Left kidney (tissue), 2 donors: Measurements from ENCODE around the gene NEUROD1. TPM values are rescaled to one million over a fixed set of nuclear protein-coding genes. Genes with fewer than 3 reads are reported as not detected.
A peak's percentile ranks its signal among the peaks of the same experiment; 100 is the strongest.

Source experiments
- DNase-seq: peaks from one replicate; pipeline ENCODE4 v3.0.0-alpha.2; 2013
- polyA plus RNA-seq: library from polyadenylated mRNA; unstranded; fragments of 120-200 nt; gene quantifications from one replicate; pipeline ENCODE4 v1.2.1, GENCODE V29; 2013; ENCODE audit not compliant: insufficient read length

Gene NEUROD1
- polyA plus RNA-seq, 1 donor: not detected

DNA sequence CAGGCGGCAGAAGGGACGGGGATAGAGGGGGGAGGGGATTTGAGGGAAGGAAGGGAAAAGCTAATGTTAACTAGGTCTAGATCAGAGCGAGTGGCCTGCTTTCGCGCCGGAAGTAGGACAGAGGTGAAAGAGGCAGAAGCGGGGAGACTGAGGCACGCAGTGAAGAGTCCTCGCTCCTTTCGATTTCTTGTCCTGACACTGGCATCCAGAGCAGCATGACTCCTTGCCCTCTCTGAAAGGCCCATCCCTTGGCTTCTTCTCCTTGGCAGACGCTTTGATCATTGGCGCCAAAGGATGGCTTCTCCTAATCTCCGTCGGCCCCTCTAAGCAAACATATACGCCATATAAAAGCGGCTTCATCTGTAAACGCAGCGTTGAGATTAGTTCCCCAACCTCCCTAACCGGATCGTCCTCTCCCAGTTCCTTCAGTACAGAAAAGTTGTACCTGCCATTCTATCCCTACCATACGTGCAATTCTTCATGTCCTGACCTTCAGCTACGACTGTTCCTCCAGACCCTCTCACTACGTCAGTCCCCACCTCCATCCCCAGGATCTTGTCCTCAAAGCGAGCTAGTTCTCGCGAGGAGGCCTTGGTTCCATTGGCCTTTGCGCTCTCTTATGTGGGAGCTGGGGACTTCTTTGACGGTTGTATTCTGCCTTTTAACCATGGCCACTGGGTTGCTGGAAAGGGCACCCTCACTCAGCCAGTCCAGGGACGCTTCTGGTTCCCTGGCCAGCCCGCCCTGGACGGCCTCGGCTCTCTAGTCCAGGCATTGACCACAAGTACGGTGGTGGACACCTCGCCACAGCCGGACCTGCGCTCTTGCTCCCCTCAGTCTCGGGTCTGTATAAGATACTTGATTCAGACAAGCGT, 857 bp upstream of the NEUROD1 start:
- no peak for DNase-seq

- DNase-seq: no peak
These were observed 755 bp downstream of the NEUROD1 start for GRCh38 chr2:181679544-181679979.

DNA sequence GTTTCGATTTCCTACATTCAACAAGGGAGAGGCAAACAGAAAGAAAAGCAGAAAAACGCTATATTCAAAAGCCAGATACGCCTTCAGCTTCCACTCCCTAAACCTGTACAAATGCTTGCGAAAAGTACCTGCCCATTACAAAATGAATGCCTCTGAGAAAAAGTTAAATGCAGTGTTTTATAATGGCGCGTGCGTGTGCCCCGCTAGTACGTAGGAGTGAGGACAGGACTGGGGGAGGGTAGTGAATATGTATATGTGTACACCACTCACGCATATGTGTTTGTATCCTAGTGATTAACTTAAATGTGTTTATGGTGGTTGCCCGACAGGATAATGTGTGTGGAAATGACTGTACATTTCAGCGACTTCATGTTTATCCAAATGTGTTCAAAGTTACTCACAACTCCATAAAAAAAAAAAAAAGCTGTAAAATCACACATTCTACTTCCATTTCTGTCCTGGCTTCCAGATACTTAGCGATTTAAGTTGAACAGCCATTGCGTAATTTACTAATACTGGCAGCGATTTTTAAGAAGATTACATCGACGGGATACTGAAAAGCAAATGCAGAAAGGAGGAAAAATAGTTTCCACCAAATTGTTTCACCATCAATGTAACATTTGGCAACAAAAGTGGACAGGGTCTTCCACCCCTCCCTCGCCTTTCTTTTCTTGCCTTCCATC, 1.3 kb downstream of the NEUROD1 start:
- no peak for DNase-seq

GRCh38 chr2:181677912-181678586, 2.3 kb downstream of the NEUROD1 start:
- DNase-seq: peak; percentile 91

DNA sequence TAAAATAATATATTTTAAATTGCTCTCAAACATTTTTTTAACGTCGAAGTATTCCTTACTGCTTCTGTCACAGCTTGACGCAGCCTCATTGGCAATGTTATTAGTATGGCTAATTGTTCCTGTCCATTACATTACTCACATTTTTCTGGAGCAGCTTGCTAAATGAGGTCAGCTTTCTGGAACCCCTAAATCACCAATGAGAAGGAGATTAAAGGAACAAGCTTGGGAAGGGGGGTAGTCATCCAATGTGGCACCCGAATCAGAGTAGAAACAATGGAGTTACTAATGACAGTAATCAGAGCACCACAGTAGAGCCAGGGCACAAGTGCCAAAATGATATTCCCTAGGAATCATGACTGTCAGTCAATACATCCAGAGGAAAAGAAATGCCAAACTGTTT, 5.1 kb downstream of the NEUROD1 start:
- no peak for DNase-seq

- DNase-seq: no peak
These were observed 5.9 kb downstream of the NEUROD1 start for GRCh38 chr2:181674461-181674860.

GRCh38 chr2:181673173-181673572, 7.1 kb downstream of the NEUROD1 start:
- DNase-seq: no peak

DNA sequence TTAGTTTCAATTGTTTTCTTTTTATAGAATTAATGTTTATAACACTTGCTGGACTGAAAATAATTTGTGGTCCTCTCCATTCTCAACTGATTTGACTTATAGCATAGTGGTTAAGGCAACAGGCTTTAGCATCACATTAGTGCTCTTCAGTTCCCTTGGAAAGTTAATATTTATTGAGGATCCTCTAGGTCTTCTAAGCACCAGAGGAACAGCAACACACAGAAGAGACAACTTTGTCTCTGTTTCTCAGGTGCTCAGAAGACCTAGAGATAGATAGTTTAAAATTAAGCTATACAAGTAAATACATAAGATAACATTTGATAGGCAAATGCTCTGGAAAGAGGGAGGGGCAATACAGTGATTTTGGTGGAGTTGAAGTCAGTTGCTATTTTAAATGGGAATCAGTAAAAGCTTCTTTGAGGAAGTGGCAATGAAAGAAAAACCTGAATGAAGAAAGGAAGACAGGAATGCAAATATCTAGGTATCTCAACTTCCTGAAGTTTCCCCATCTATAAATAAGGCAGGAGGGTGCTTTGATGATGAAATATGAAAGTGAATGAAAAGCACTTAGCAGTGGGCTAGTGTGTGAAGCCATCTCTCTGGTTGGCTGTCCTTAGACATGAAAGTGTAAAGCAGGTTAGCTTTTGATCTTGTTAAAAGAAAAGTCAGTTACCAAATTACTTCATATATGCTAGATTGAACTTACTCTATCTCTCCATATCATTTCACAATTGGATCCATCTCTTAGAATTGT, 7.9 kb downstream of the NEUROD1 start:
- no peak for DNase-seq

DNA sequence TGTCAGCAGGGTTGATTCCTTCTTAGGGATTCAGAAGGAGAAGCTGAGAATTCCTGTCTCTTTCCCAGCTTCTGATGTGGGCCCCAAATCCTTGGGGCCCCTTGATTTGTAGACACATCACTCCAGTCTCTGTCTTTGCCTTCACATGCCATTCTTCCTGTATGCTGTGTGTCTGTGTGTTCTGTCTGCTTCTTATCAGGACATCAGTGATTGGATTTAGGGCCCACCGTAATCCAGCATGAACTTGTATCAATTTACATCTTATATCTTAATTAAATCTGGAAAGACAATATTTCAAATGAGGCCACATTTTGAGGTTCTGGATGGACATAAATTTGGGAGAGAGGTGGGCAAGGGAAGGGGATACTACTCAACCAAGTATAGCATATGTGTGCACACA, 9.7 kb downstream of the NEUROD1 start:
- no peak for DNase-seq

GRCh38 chr2:181667234-181667633, 13.1 kb downstream of the NEUROD1 start:
- no peak for DNase-seq

- no peak for DNase-seq
These were observed 18.0 kb downstream of the NEUROD1 start for GRCh38 chr2:181662287-181662686.

DNA sequence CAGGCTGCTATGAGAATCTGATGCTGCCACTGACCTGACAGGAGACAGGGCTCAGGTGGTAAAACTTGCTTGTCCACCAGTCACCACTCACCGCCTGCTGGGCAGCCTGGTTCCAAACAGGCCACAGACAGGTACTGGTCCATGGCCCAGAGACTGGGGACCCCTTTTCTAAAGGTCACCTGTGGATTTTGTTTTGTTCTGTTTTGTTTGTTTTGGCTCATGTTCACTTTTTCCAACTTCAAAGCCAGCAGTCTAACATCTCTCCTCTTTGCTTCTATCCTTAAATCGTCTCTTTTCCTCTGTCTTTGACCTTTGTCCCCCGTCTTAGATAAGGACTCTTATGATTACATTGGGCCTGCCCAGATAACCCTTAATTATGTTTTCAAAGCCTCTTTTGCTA, 20.1 kb downstream of the NEUROD1 start:
- DNase-seq: no peak

DNA sequence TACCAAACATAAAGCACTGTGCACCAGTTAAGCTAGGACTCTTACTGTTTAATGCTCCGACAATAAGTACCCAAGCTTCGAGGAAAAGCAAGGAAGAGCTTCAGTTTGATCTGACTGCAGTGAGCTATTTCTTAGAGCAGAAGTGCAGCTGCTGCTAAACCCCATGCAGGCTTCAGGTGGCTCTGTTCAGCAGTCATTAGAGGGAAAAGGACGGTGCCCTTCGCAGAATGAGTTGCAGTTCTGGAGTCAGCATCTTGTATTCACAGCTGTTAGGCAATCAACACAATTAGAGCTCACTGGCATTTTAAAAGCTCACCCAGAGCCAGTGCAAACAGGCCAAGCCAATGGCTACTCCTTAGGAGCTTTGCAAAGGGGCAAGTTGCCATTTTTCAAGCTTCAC, 21.9 kb downstream of the NEUROD1 start:
- no peak for DNase-seq

DNA sequence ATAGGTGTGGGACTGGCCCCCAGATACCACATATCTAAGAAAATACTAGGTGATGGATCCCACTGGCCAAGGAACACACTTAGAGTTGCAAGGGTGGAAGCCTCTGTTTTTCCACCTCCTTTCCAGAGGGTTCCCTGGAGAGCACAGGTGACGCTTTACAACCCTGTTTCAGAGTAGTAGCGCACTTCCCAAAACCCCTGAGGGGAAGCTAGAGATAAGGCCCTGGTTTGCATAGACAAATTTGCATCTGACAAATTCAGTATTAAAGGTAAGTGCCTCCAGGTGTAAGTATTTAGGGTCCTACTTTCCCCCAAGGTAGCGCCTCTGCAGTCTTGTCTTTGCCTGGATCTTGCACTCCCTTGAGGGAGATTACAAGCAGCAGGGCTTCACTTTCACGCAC, 22.9 kb downstream of the NEUROD1 start:
- DNase-seq: no peak

GRCh38 chr2:181656450-181657291, 23.6 kb downstream of the NEUROD1 start, which contains the start of gene CERKL:
Gene CERKL (minus strand): TSS chr2:181657105. CDS start chr2:181657006, 99 bp downstream.
- peak; percentile 37 for DNase-seq

GRCh38 chr2:181655519-181655918, 24.8 kb downstream of the NEUROD1 start:
- DNase-seq: no peak

DNA sequence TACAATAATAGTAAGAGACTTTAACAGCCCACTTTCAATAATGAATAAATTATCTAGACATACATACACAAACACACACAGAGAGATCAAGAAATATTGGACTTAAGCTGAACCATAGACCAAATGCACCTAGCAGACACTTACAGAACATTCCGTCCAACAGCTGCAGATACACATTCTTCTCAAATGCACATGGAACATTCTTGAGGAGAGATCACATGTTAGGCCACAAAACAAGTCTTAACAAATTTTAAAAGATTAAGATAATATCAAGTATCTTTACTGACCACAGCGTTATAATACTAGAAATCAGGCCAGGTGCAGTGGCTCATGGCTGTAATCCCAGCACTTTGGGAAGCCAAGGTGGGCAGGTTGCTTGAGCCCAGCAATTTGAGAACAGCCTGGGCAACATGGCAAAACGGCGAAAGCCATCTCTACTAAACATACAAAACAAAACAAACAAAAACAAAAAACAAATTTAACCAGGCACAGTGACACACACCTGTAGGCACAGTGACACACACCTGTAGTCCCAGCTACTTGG, 30.8 kb downstream of the NEUROD1 start:
- DNase-seq: no peak

DNA sequence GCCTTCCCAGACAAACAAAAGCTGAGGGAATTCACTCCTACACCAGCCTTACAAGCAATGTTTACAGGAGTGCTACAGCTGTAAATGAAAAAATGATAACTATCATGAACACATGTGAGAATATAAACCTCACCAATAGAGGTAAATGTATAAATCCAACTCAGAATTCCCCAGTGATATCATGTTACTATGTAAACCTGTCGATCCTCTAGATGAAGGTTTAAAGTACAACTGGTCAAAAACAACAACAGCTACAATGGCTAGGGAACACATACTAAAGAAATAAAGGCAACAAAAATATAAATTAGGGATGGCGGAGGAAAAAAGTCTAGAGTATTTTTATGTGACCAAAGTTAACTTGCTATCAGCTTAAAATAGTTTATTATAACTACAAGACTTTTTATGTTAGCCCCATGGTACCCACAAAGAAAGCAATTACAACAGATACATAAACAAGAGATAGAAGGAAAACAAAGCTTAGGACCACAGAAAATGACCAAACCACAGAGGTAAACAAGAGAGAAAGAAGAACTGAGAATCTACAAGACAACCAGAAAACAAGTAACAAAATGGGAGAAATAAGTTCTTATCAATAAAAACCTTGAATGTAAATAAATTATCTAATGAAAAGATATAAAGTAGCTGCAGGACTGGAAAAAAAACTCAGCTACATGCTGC, 31.7 kb downstream of the NEUROD1 start:
- no peak for DNase-seq

GRCh38 chr2:181646415-181646987, 33.8 kb downstream of the NEUROD1 start:
- no peak for DNase-seq

DNA sequence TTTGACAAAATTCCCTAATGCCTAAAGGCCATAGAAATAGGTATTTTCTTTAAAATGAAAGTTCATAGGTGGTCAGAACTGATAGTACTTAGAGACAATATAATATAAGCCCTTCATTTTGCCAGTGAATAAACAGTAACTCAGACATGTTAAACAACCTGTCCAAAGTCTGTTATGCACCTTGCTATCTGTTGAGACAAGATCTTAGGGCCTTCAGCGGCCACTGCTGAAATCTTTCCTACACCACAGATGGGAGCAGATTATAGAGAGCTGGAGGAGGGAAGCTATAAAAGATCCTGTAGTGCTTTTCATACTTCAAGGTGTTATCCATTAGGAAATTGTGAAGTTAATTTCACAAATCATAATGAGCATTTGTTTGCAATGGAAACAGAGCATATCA, 37.2 kb downstream of the NEUROD1 start:
- no peak for DNase-seq
